ENCODE results near the gene ABCA1.
A peak's percentile ranks its signal among the peaks of the same experiment; 100 is the strongest.
"Not testable (repeated sequence)": the region's sequence is repeated elsewhere in the genome, so short reads cannot be mapped to it uniquely, and the experiment has no call there.

The ABCA1 gene

GRCh38 chr9:104936291-104936690 is 8.3 kb upstream of the ABCA1 start:
- no peak for DNase-seq
- Histone ChIP-seq H3K27me3 (replicated peaks) (no peaks in the 10 kb centered on the region), H3K27ac (no peak overlapping the region), H3K4me3 (ENCODE audit: low read depth, low read length) (no peak overlapping the region), H3K36me3 (replicated peaks) (no peaks in the 10 kb centered on the region)
- in situ Hi-C loops (cut with HindIII; ENCODE audit: low pct_ligation_motif_present, low sequenced_read_pairs): no loop called here
- TF ChIP-seq CTCF (IDR thresholded peaks at IDR 0.05; ENCODE audit: low read depth, low read length, missing control alignments): no peak

- H3K36me3 ChIP-seq (replicated peaks); H3K27ac ChIP-seq; DNase-seq; in situ Hi-C loops (cut with HindIII; ENCODE audit: low pct_ligation_motif_present, low sequenced_read_pairs); H3K4me3 ChIP-seq (ENCODE audit: low read depth, low read length); H3K27me3 ChIP-seq (replicated peaks): not testable (repeated sequence)
Observed at GRCh38 chr9:104935501-104935810, 7.5 kb upstream of the ABCA1 start.

GRCh38 chr9:104934691-104935500 is 6.9 kb upstream of the ABCA1 start:
- no peak for TF ChIP-seq CTCF (IDR thresholded peaks at IDR 0.05; ENCODE audit: low read depth, low read length, missing control alignments)
- in situ Hi-C loops (cut with HindIII; ENCODE audit: low pct_ligation_motif_present, low sequenced_read_pairs): no loop called here
- no peaks in the 10 kb centered on the region for H3K36me3 ChIP-seq (replicated peaks)
- H3K4me3 ChIP-seq (ENCODE audit: low read depth, low read length): no peak overlapping the region
- no peak for DNase-seq
- no peak overlapping the region for H3K27ac ChIP-seq
- no peaks in the 10 kb centered on the region for H3K27me3 ChIP-seq (replicated peaks)

GRCh38 chr9:104933091-104933490 is 5.1 kb upstream of the ABCA1 start:
- not testable (repeated sequence) for DNase-seq

GRCh38 chr9:104931256-104931655 is 3.3 kb upstream of the ABCA1 start:
- H3K27ac ChIP-seq: no peak overlapping the region
- TF ChIP-seq CTCF (IDR thresholded peaks at IDR 0.05; ENCODE audit: low read depth, low read length, missing control alignments): no peak
- DNase-seq: no peak
- peaks cover 6% of the 10 kb centered on the region for H3K36me3 ChIP-seq (replicated peaks)
- H3K27me3 ChIP-seq (replicated peaks): no peaks in the 10 kb centered on the region
- no peak overlapping the region for H3K4me3 ChIP-seq (ENCODE audit: low read depth, low read length)
- in situ Hi-C loops (cut with HindIII; ENCODE audit: low pct_ligation_motif_present, low sequenced_read_pairs): no loop called here

More at GRCh38 chr9:104933091-104933490, 5.1 kb upstream of the ABCA1 start:
- H3K27ac ChIP-seq; in situ Hi-C loops (cut with HindIII; ENCODE audit: low pct_ligation_motif_present, low sequenced_read_pairs); H3K4me3 ChIP-seq (ENCODE audit: low read depth, low read length); H3K27me3 ChIP-seq (replicated peaks); H3K36me3 ChIP-seq (replicated peaks): not testable (repeated sequence)

- DNase-seq: peak; percentile 27
- in situ Hi-C loops (cut with HindIII; ENCODE audit: low pct_ligation_motif_present, low sequenced_read_pairs): no loop called here
Observed at GRCh38 chr9:104927216-104927911, 591 bp downstream of the ABCA1 start.

More at GRCh38 chr9:104927216-104927911, 591 bp downstream of the ABCA1 start:
- Histone ChIP-seq H3K36me3 (replicated peaks) (peaks cover 6% of the 10 kb centered on the region), H3K4me3 (ENCODE audit: low read depth, low read length) (peak overlapping the region; percentile 95), H3K27ac (peak overlapping the region; percentile 96), H3K27me3 (replicated peaks) (no peaks in the 10 kb centered on the region)
- TF ChIP-seq CTCF (IDR thresholded peaks at IDR 0.05; ENCODE audit: low read depth, low read length, missing control alignments): no peak

Measured in brain microvascular endothelial cell (primary cell).